H1 (cell line): ENCODE measurements around the gene DGUOK.

Experiments
- CHD1 ChIP-seq: IDR thresholded peaks from 2 replicates; pipeline ENCODE4 v1.6.1; 2012; ENCODE audit warnings: low read depth, low read length, improper control_type of control experiment
- CHD2 ChIP-seq: IDR thresholded peaks from 2 replicates; pipeline ENCODE4 v1.6.1; 2012; ENCODE audit warnings: low read length, improper control_type of control experiment
- CTCF ChIP-seq, 3 experiments: IDR thresholded peaks; 1 replicate in 2 of 3; 2 replicates in 1 of 3; pipeline versions ENCODE4 v1.5.1 to v1.6.1; 2011; ENCODE audit warnings: low read length in 3 of 3, mild to moderate bottlenecking in 3 of 3, inconsistent platforms in 2 of 3, low read depth in 1 of 3, moderate library complexity in 1 of 3; ENCODE audit not compliant: insufficient read depth in 1 of 3; ENCODE audit errors: control extremely low read depth in 1 of 3
- GABPA ChIP-seq: IDR thresholded peaks from 2 replicates; pipeline ENCODE4 v1.6.1; 2011; ENCODE audit warnings: mild to moderate bottlenecking, low read length, moderate library complexity, borderline replicate concordance; ENCODE audit not compliant: insufficient read depth
- RAD21 ChIP-seq, 2 experiments: IDR thresholded peaks in 1 of 2; conservative IDR thresholded peaks in 1 of 2; 2 replicates each; pipeline ENCODE4 v1.6.1; 2011; ENCODE audit warnings: low read depth in 2 of 2, low read length in 2 of 2, improper control_type of control experiment in 1 of 2, inconsistent platforms in 1 of 2, mild to moderate bottlenecking in 1 of 2, moderate library complexity in 1 of 2

DNA sequence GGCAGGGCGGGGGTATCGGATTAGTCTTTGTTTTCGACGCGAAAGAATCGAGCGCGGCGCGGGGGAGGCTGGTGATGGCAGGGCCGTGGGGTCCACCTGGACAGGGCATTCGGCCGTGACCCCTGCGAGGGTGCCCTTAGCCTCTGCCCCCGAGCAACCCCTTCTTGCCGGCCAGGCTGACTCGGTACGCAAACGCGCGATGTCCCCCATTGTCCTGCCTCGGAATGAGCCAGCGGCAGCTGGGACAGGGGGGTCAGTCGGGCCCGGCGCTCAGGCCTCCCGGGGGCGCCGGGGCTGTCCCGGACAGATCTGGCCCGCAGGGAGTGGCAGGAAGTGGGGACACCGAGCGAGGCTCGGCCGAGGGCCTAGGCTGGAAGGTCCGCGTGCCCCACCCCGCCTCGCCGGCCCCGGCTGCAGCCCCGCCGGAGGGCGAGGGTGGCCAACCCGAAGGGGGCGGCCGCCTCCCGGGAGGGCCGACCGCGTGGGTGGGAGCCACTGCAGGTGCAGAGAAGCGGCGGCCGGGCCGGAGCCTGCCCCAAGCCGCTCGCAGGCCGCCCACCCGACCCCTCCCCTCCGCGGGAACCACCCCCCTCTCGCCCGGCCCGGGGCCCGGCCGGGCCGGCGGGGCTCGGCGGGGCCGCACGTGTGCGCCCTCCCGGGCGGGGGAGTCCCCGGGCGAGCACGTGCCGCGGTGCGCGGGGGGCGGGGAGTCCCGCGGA, 57.7 kb downstream of the DGUOK start, which contains the start of gene TET3:
- TF ChIP-seq CHD1 = no peak
- no peak for TF ChIP-seq RAD21 (IDR thresholded peaks at IDR 0.05 in 1 of 2, conservative IDR thresholded peaks at IDR 0.05 in 1 of 2; ENCODE audit: low read depth in 2 of 2, low read length in 2 of 2)
- no peak for TF ChIP-seq GABPA
- no peak for TF ChIP-seq CTCF (IDR thresholded peaks at IDR 0.05; ENCODE audit: control extremely low read depth in 1 of 3, insufficient read depth in 1 of 3, low read depth in 1 of 3, low read length in 3 of 3)
- TF ChIP-seq CHD2 = no peak
